Measurements from ENCODE around the gene IFI27. TPM values are rescaled to one million over a fixed set of nuclear protein-coding genes. Genes with fewer than 3 reads are reported as not detected.
A peak's percentile ranks its signal among the peaks of the same experiment; 100 is the strongest.

The IFI27 gene
- total and polyA plus RNA-seq, 9 of the 15 experiments (the other 6 are each of a cell fraction or from before 2014, with no cell fraction given): 0.19 to 3.4 (median 1.4) TPM; not detected in 1

- TF ChIP-seq MTF1 (CRISPR knock-in tag; IDR thresholded peaks at IDR 0.05; ENCODE audit: borderline replicate concordance) (no peak), ZNF282 (CRISPR knock-in tag; IDR thresholded peaks at IDR 0.05) (no peak), HMBOX1 (IDR thresholded peaks at IDR 0.05) (no peak), CBFA2T3 (IDR thresholded peaks at IDR 0.05) (no peak), ZNF668 (CRISPR knock-in tag; IDR thresholded peaks at IDR 0.05) (no peak), ELK3 (CRISPR knock-in tag; IDR thresholded peaks at IDR 0.05) (no peak), MECOM (CRISPR knock-in tag; IDR thresholded peaks at IDR 0.05) (no peak), CXXC5 (CRISPR knock-in tag; IDR thresholded peaks at IDR 0.05) (no peak), ZNF3 (CRISPR knock-in tag; IDR thresholded peaks at IDR 0.05) (no peak), MAFF (IDR thresholded peaks at IDR 0.05; ENCODE audit: low read length) (no peak), ZFX (CRISPR knock-in tag; IDR thresholded peaks at IDR 0.05) (no peak), ZBTB1 (CRISPR knock-in tag; IDR thresholded peaks at IDR 0.05; ENCODE audit: borderline replicate concordance, low read depth) (no peak), TFE3 (CRISPR knock-in tag; IDR thresholded peaks at IDR 0.05) (no peak), PPARD (CRISPR knock-in tag; IDR thresholded peaks at IDR 0.05) (no peak), DEAF1 (CRISPR knock-in tag; IDR thresholded peaks at IDR 0.05) (no peak), TAF1 (IDR thresholded peaks at IDR 0.05; ENCODE audit: control insufficient read depth, extremely low read depth, insufficient read depth, low read length, severe bottlenecking) (no peak), TAL1 (IDR thresholded peaks at IDR 0.05) (no peak), CHD2 (IDR thresholded peaks at IDR 0.05; ENCODE audit: low read depth, low read length) (0 out of 2 replicates have a peak, but pooled peaks have one; percentile 5), GABPA (tag; conservative IDR thresholded peaks at IDR 0.05; ENCODE audit: low read depth) (peak; percentile 57), SLC30A9 (CRISPR knock-in tag; IDR thresholded peaks at IDR 0.05) (no peak), USF1 (CRISPR knock-in tag; IDR thresholded peaks at IDR 0.05) (no peak), PKNOX1 (IDR thresholded peaks at IDR 0.05) (no peak)
Measured at GRCh38 chr14:94081386-94081820, 29.1 kb upstream of the IFI27 start (continued).
